Hematopoietic multipotent progenitor cell treated with erythropoietin and hydrocortisone succinate and interleukin-3 and kit ligand, for 4 days (in vitro differentiated cells): Measurements from ENCODE around the gene PHF13.

ENCODE experiments used
- DNase-seq: peaks from one replicate; pipeline ENCODE4 v3.0.0-alpha.2; 2015

The PHF13 gene

GRCh38 chr1:6667139-6667538 lies 53.6 kb downstream of the PHF13 start:
- no peak for DNase-seq

GRCh38 chr1:6668503-6668902 lies 55.0 kb downstream of the PHF13 start:
- no peak for DNase-seq

DNA sequence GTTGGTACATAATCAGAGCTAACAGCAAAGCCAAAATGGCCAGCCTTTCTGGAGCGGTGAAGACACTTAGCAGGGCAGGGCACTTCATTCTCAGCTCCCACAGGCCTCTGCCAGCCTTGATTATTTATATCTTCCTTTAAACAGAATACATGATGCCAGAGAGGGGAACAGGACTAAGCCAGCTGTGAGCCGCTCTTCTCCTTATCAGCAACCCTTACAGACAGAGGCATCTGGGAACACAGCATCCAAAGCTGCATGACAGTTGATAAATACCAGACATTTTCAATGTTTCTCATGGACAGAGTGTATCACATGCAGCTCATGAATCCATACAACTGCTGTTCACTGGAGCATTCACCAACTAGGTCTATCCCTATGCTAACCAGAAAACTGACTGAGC lies 59.0 kb downstream of the PHF13 start:
- peak; percentile 94 for DNase-seq
